Stimulated activated CD4-positive, alpha-beta T cell treated with anti-CD3 and anti-CD28 coated beads, Interleukin-15, amount 100 ng/mL, for 48 hours (primary cell): ENCODE measurements around the gene PLPP2.

Source experiments
- DNase-seq, 2 donors: peaks; one replicate each; pipeline ENCODE4 v3.0.0-alpha.2; 2020; ENCODE audit warnings: low read depth in 2 of 2

Gene PLPP2

DNA sequence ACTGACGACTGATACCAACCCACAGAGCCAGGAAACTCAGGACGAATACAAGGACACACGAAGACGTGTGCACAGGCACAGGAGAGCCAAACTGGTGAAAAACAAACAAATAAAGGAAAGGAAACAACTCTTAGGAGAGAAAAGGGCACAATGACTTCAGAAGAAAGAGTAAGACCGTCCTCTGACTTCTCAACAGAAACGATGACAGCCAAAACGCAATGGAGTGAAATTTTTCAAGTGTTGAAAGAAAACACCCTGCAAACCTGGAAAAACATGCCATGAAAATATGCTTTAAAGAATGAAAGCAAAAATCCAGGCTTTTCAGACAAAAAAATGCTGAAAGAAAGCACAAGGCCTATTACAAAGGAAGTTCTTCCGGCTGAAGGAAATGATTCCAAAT lies 24.6 kb upstream of the PLPP2 start:
- no peak for DNase-seq

DNA sequence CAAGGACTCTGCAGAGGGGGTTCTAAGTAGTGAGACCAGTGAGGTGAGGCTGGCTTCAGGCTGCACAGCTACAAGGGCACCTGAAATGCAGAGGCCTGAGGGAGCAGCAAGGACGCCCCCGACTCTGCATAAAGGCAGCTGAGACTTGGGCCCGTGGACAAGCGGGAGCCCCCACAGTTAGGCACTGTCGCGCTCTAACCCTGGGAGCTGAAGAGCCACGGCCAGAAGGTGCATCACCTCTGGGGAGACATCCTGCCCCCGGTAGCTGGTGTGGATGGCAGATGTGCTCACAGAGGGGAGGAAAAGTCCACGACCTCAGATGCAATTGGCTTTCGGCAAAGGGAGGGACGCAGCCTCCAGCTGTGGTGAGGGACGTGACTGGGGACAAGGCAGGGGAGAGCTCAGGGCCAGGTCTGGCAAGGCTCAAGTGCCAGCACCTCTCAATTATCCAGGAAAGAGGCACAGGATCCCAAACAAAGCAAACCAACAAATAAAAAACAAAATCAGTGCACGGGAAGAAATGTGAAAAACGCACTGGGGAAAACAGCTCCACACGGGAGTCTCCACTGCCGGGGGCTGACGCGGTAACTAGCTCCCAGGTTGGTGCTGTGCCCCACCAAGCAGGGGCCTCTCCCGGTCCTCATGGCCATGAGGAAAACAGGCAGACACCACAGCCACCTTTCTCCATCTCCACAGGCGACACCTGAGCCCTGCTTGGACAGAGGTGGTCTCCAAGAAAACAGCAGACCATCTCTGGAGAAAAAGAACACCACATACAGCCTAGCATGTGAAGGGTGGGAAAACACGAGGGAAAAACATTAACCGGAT lies 23.0 kb upstream of the PLPP2 start:
- DNase-seq: no peak

GRCh38 chr19:313169-313987 lies 22.2 kb upstream of the PLPP2 start:
- no peak for DNase-seq

- DNase-seq: no peak
Measured at GRCh38 chr19:311813-312261, 20.6 kb upstream of the PLPP2 start.

- no peak for DNase-seq
Measured at GRCh38 chr19:310781-311496, 19.7 kb upstream of the PLPP2 start.

DNA sequence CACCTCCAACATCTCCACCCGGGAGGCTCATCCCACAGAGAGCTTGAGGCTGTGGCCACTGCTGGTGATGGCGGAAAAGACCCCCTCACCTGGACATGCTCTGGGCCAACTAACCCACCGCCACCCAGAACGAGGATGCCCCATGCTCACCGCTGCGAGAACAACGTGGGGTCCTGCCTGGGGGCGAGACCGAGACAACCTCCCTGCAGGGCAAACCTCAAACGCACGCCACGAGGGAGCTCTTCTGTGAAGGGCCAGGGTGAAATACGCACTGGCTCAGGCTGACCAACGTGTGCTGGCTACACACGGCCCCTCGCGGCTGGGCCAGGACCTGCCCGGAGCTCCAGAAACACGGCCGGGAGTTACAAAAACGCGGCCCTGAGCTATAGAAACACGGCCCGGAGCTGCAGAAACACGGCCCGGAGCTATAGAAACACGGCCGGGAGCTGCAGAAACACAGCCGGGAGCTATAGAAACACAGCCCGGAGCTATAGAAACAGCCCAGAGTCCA lies 19.0 kb upstream of the PLPP2 start:
- DNase-seq: no peak

DNA sequence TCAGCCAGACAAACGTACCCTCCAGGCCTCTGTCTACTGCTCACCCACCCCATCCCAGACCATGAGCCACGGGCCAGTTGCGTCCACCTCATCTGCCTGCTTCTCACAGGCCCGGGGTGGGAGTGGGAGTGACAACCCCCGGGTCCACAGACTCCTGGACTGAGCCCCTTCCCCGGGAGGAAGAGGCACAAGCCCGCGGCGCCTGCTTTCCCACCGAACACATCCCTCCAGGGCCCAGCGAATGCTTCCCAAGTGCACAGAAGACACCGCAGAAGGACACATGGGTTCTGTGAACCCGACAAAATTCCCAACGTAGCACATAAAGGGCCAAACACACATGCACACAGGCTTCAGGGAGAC lies 18.0 kb upstream of the PLPP2 start:
- DNase-seq: no peak

- no peak for DNase-seq
Measured at GRCh38 chr19:308471-309205, 17.4 kb upstream of the PLPP2 start.

DNA sequence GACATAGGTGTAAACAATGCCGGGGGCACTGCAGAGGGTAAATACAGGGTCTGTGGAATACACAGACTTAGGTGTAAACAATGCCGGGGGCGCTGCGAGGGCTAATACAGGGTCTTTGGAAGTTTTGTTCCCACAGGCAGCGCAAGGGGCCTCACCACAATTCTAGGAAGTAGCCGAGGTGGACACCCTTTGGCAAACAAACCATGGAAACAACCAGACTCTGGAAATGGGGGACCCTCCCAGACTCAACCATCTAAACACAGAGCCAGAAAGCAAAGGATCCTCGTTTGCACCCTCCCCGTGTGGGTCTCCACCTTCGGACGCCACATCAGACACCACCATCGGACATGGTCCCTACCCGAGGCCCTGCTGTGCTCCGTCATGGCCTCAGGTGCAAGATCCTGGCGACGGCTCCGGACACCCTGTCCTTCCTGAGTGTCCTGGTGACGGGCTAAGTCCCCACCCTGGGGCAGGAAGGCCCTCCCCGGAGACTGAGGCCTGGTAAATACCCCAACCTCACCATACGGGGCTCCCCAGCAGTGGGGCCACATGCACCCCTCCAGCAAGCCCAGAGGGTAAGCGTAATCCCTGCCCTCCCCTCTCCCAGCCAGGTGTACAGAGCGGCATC lies 16.7 kb upstream of the PLPP2 start:
- DNase-seq: no peak

- DNase-seq: no peak
Measured at GRCh38 chr19:307111-307531, 15.9 kb upstream of the PLPP2 start.

GRCh38 chr19:306151-306900 lies 15.1 kb upstream of the PLPP2 start:
- no peak for DNase-seq

GRCh38 chr19:305240-306150 lies 14.3 kb upstream of the PLPP2 start:
- DNase-seq: no peak

GRCh38 chr19:296476-297225 lies 5.4 kb upstream of the PLPP2 start:
- DNase-seq: no peak

GRCh38 chr19:295687-296370 lies 4.6 kb upstream of the PLPP2 start:
- no peak for DNase-seq

DNA sequence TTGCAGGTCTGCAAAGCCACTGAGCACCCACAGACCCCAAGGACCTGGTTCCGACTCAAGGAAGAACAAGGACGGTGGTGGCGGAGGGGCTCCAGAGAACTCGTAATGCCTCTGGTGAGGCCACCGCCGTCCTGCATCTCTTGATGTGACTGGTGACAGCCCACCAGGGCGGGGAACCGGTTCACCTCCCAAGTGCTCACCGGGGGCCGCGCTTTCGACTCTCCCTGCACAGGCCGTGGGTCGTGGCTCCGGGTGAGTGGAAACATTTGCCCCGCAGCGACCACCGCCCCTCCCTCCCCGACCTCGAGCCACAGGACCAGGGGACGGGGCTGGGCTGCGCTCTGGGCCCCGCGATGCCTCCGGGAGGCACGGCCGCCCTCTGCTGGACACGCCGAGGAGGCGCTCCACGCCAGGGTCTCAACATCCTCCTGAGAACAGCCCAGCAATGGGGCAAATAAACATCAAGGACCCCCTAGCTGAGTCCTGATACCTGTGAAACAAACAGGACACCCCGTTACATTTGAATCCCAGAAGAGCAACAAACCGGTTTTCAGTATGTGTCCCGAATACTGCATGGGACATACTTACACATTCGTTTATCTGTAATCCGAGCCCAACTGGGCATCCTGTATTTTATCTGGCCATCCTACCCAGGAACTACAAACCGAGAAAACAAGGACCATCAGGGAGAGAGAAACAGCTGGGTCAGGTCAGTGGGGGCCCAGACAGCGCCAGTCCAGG lies 3.9 kb upstream of the PLPP2 start:
- peak in 1 of 2 donors; percentile 34 for DNase-seq

- no peak for DNase-seq
Measured at GRCh38 chr19:294341-294945, 3.2 kb upstream of the PLPP2 start.
